OCI-LY1 (cell line): ENCODE data around the gene CD22.

ENCODE experiments used
- H2AFZ ChIP-seq: fragments of 200-600 bp; sonication (generic), shearing (Covaris generic); 2 replicates; pipeline ENCODE4 v1.6.0; 2014; ENCODE audit warnings: antibody characterized with exemption, mild to moderate bottlenecking, low read length
- H3F3A ChIP-seq: fragments of 200-600 bp; sonication (generic), shearing (Covaris generic); 2 replicates; pipeline ENCODE4 v1.6.0; 2014; ENCODE audit warnings: mild to moderate bottlenecking, antibody characterized with exemption, low read length, moderate library complexity; ENCODE audit not compliant: insufficient read depth
- H3K27ac ChIP-seq: fragments of 200-600 bp; sonication (generic); 2 replicates; pipeline ENCODE4 v1.5.1; 2014; ENCODE audit warnings: low read length, mixed run types, mild to moderate bottlenecking, low read depth; ENCODE audit not compliant: poor library complexity, severe bottlenecking
- H3K27me3 ChIP-seq: fragments of 200-600 bp; sonication (generic); 2 replicates; pipeline ENCODE4 v1.6.0; 2014; ENCODE audit warnings: antibody characterized with exemption, mild to moderate bottlenecking, low read length, moderate library complexity; ENCODE audit not compliant: insufficient read depth
- H3K36me3 ChIP-seq: fragments of 200-600 bp; sonication (generic); 2 replicates; pipeline ENCODE4 v1.6.1; 2014; ENCODE audit warnings: mild to moderate bottlenecking, antibody characterized with exemption, low read length, moderate library complexity, mixed read lengths; ENCODE audit not compliant: insufficient read depth
- H3K4me1 ChIP-seq: fragments of 200-600 bp; sonication (generic); 2 replicates; pipeline ENCODE4 v1.5.1; 2014; ENCODE audit warnings: mild to moderate bottlenecking, low read length, moderate library complexity; ENCODE audit not compliant: insufficient read depth, severe bottlenecking
- H3K4me2 ChIP-seq: fragments of 200-600 bp; sonication (generic), shearing (Covaris generic); 2 replicates; pipeline ENCODE4 v1.6.1; 2014; ENCODE audit warnings: low read length
- H3K4me3 ChIP-seq: fragments of 200-600 bp; sonication (generic); 2 replicates; pipeline ENCODE4 v1.5.1; 2014; ENCODE audit warnings: low read length, low read depth, mild to moderate bottlenecking, mixed read lengths; ENCODE audit not compliant: poor library complexity, severe bottlenecking
- H3K79me2 ChIP-seq: fragments of 200-600 bp; shearing (Covaris generic); 2 replicates; pipeline ENCODE4 v1.6.1; 2016; ENCODE audit warnings: mixed run types, low read length, mixed read lengths; ENCODE audit not compliant: insufficient read depth
- H3K9ac ChIP-seq: fragments of 200-600 bp; sonication (generic), shearing (Covaris generic); 2 replicates; pipeline ENCODE4 v1.6.1; 2014; ENCODE audit warnings: mild to moderate bottlenecking, low read length, mixed read lengths
- H3K9me2 ChIP-seq: fragments of 200-600 bp; sonication (generic), shearing (Covaris generic); 2 replicates; pipeline ENCODE4 v1.6.1; 2014; ENCODE audit warnings: low read depth, mild to moderate bottlenecking, low read length, mixed read lengths
- H3K9me3 ChIP-seq: fragments of 200-600 bp; shearing (Covaris generic); 2 replicates; pipeline ENCODE4 v1.6.1; 2014; ENCODE audit warnings: low read length, mixed read lengths
- H4K20me1 ChIP-seq: fragments of 200-600 bp; sonication (generic), shearing (Covaris generic); 2 replicates; pipeline ENCODE4 v1.6.0; 2016; ENCODE audit warnings: mild to moderate bottlenecking, low read length; ENCODE audit not compliant: insufficient read depth
- CTCF ChIP-seq: fragments of 200-600 bp; sonication (generic), shearing (Covaris generic); IDR thresholded peaks from 2 replicates; pipeline ENCODE4 v1.5.1; 2017; ENCODE audit warnings: mild to moderate bottlenecking, antibody characterized with exemption, low read length, moderate library complexity, mixed read lengths
- EZH2 ChIP-seq: fragments of 200-600 bp; sonication (generic), shearing (Covaris generic); IDR thresholded peaks from 2 replicates; pipeline ENCODE4 v1.8.0; 2017; ENCODE audit warnings: borderline replicate concordance, mixed run types, mild to moderate bottlenecking, antibody characterized with exemption, low read length, moderate library complexity, mixed read lengths

The CD22 gene

GRCh38 chr19:35330475-35330874 is 1.5 kb downstream of the CD22 start:
- peak overlapping the region; percentile 97 for H3K9ac ChIP-seq

GRCh38 chr19:35331551-35332214 is 2.7 kb downstream of the CD22 start:
- Histone ChIP-seq H3K9me2 (no peaks in the 10 kb centered on the region), H3K4me3 (peak overlapping the region; percentile 95), H3K9ac (peak overlapping the region; percentile 62), H3K79me2 (peaks cover 3% of the 10 kb centered on the region; the same call in 1 of the 2 replicates), H3K9me3 (no peaks in the 10 kb centered on the region), H3K4me2 (peak overlapping the region; percentile 90), H3F3A (no peaks in the 10 kb centered on the region), H3K27me3 (no peaks in the 10 kb centered on the region), H4K20me1 (no peaks in the 10 kb centered on the region), H3K27ac (peak overlapping the region; percentile 95), H2AFZ (no peak overlapping the region), H3K4me1 (peaks cover 81% of the 10 kb centered on the region), H3K36me3 (peaks cover 65% of the 10 kb centered on the region)
- no peak for TF ChIP-seq CTCF
- TF ChIP-seq EZH2: no peak

More at GRCh38 chr19:35330475-35330874, 1.5 kb downstream of the CD22 start:
- peaks cover 53% of the 10 kb centered on the region for H3K36me3 ChIP-seq
- peak overlapping the region; percentile 90 for H3K4me2 ChIP-seq
- peak overlapping the region; percentile 95 for H3K27ac ChIP-seq
- peaks cover 72% of the 10 kb centered on the region for H3K4me1 ChIP-seq
- peaks cover 3% of the 10 kb centered on the region; the same call in 1 of the 2 replicates for H3K79me2 ChIP-seq
- H3K27me3 ChIP-seq: no peaks in the 10 kb centered on the region
- H4K20me1 ChIP-seq: no peaks in the 10 kb centered on the region
- no peaks in the 10 kb centered on the region for H3K9me2 ChIP-seq
- peak overlapping the region; percentile 95 for H3K4me3 ChIP-seq
- TF ChIP-seq EZH2 (no peak), CTCF (no peak)
- H3K9me3 ChIP-seq: no peaks in the 10 kb centered on the region
- H3F3A ChIP-seq: no peaks in the 10 kb centered on the region
- H2AFZ ChIP-seq: no peak overlapping the region

GRCh38 chr19:35332817-35333216 is 3.8 kb downstream of the CD22 start:
- Histone ChIP-seq H3K9me3 (no peaks in the 10 kb centered on the region), H3K36me3 (peaks cover 74% of the 10 kb centered on the region), H3K79me2 (peaks cover 3% of the 10 kb centered on the region; the same call in 1 of the 2 replicates), H3K4me1 (peaks cover 92% of the 10 kb centered on the region), H3K4me2 (peak overlapping the region; percentile 90), H3K4me3 (peak overlapping the region; percentile 95), H3K27ac (peak overlapping the region; percentile 95), H3K9ac (peak overlapping the region; percentile 57), H3F3A (no peaks in the 10 kb centered on the region), H3K27me3 (no peaks in the 10 kb centered on the region), H4K20me1 (no peaks in the 10 kb centered on the region), H2AFZ (no peak overlapping the region), H3K9me2 (no peaks in the 10 kb centered on the region)
- no peak for TF ChIP-seq CTCF
- no peak for TF ChIP-seq EZH2
